HFF-Myc (cell line): Measurements from ENCODE around the gene UBE2G2.

Source experiments
- DNase-seq: peaks from one replicate; pipeline ENCODE4 v3.0.0-alpha.2; 2011; ENCODE audit warnings: low read depth; ENCODE audit errors: extremely low read depth
- H3K4me3 ChIP-seq: replicated peaks from 2 replicates; pipeline ENCODE4 v1.5.1; 2011; ENCODE audit warnings: low read depth, mild to moderate bottlenecking, control low read depth, low read length
- CTCF ChIP-seq: IDR thresholded peaks from 2 replicates; pipeline ENCODE4 v1.5.1; 2012; ENCODE audit warnings: mild to moderate bottlenecking, low read depth, low read length, control low read depth; ENCODE audit errors: missing control alignments

The UBE2G2 gene

GRCh38 chr21:44814498-44815023 is 12.9 kb upstream of the UBE2G2 start:
- no peak for TF ChIP-seq CTCF
- H3K4me3 ChIP-seq = no peak overlapping the region

GRCh38 chr21:44813727-44814126 is 12.1 kb upstream of the UBE2G2 start:
- DNase-seq = no peak
- no peak overlapping the region for H3K4me3 ChIP-seq
- TF ChIP-seq CTCF = no peak

More at GRCh38 chr21:44814498-44815023, 12.9 kb upstream of the UBE2G2 start:
- DNase-seq = no peak

- no peak for TF ChIP-seq CTCF
- H3K4me3 ChIP-seq = no peak overlapping the region
- DNase-seq = no peak
Measured at GRCh38 chr21:44813149-44813548, 11.5 kb upstream of the UBE2G2 start.

- no peak for DNase-seq
- H3K4me3 ChIP-seq = no peak overlapping the region
- no peak for TF ChIP-seq CTCF
Measured at GRCh38 chr21:44812640-44813039, 11.0 kb upstream of the UBE2G2 start.

- H3K4me3 ChIP-seq = no peak overlapping the region
- no peak for TF ChIP-seq CTCF
- DNase-seq = no peak
Measured at GRCh38 chr21:44810779-44811178, 9.2 kb upstream of the UBE2G2 start.

- H3K4me3 ChIP-seq = no peak overlapping the region
- DNase-seq = no peak
- no peak for TF ChIP-seq CTCF
Measured at GRCh38 chr21:44805859-44806258, 4.2 kb upstream of the UBE2G2 start.

- no peak overlapping the region for H3K4me3 ChIP-seq
- DNase-seq = no peak
- TF ChIP-seq CTCF = no peak
Measured at GRCh38 chr21:44805226-44805625, 3.6 kb upstream of the UBE2G2 start.
